GM21515 (cell line): ENCODE data around the gene IFRD1.
"Not testable (repeated sequence)": the region's sequence is repeated elsewhere in the genome, so short reads cannot be mapped to it uniquely, and the experiment has no call there.

Experiments used
- ATAC-seq: cut with Tn5 transposase; IDR thresholded peaks from one replicate; pipeline ENCODE4 v1.9.1; 2021; ENCODE audit not compliant: unreplicated experiment

IFRD1 gene

GRCh38 chr7:112442210-112442609 lies 8.1 kb upstream of the IFRD1 start:
- no peak for ATAC-seq

GRCh38 chr7:112444505-112444904 lies 5.8 kb upstream of the IFRD1 start:
- ATAC-seq, result no peak

- ATAC-seq, result no peak
These were observed 3.8 kb upstream of the IFRD1 start for GRCh38 chr7:112446431-112446830.

- ATAC-seq, result no peak
These were observed 2.9 kb upstream of the IFRD1 start for GRCh38 chr7:112447406-112447805.

GRCh38 chr7:112448381-112448780 lies 1.9 kb upstream of the IFRD1 start:
- no peak for ATAC-seq

GRCh38 chr7:112448891-112449290 lies 1.4 kb upstream of the IFRD1 start:
- ATAC-seq, result no peak

- ATAC-seq, result no peak
These were observed 907 bp upstream of the IFRD1 start for GRCh38 chr7:112449353-112449752.

- ATAC-seq, result peak; percentile 83
These were observed 824 bp downstream of the IFRD1 start for GRCh38 chr7:112450807-112451761.

GRCh38 chr7:112452102-112452888 lies 2.0 kb downstream of the IFRD1 start:
- no peak for ATAC-seq

- no peak for ATAC-seq
These were observed 3.4 kb downstream of the IFRD1 start for GRCh38 chr7:112453505-112454171.

- not testable (repeated sequence) for ATAC-seq
These were observed 3.9 kb downstream of the IFRD1 start for GRCh38 chr7:112454191-112454590.

- ATAC-seq, result no peak
These were observed 9.4 kb downstream of the IFRD1 start for GRCh38 chr7:112459645-112460044.

- ATAC-seq, result no peak
These were observed 12.0 kb downstream of the IFRD1 start for GRCh38 chr7:112462236-112462635.

GRCh38 chr7:112467867-112468266 lies 17.6 kb downstream of the IFRD1 start:
- no peak for ATAC-seq

- ATAC-seq, result no peak
These were observed 19.9 kb downstream of the IFRD1 start for GRCh38 chr7:112470194-112470593.

- no peak for ATAC-seq
These were observed 26.3 kb downstream of the IFRD1 start for GRCh38 chr7:112476390-112477052.

- no peak for ATAC-seq
These were observed 31.0 kb downstream of the IFRD1 start for GRCh38 chr7:112481121-112481736.

- ATAC-seq, result no peak
These were observed 31.8 kb downstream of the IFRD1 start for GRCh38 chr7:112481833-112482670.

- no peak for ATAC-seq
These were observed 34.5 kb downstream of the IFRD1 start for GRCh38 chr7:112484671-112485167.
